Fibroblast of mammary gland (primary cell): ENCODE results near the gene CDHR3.

ENCODE experiments used
- DNase-seq: peaks from one replicate; pipeline ENCODE4 v3.0.0-alpha.2; 2010; ENCODE audit warnings: low read depth
- H3K4me3 ChIP-seq: 2 replicates; pipeline ENCODE4 v1.5.1; 2011; ENCODE audit warnings: low read depth, mild to moderate bottlenecking, low read length, moderate library complexity; ENCODE audit not compliant: control insufficient read depth
- CTCF ChIP-seq: conservative IDR thresholded peaks from 2 replicates; pipeline ENCODE4 v1.5.1; 2011; ENCODE audit warnings: low read depth, low read length, inconsistent platforms; ENCODE audit not compliant: control insufficient read depth, insufficient read depth

CDHR3 gene

GRCh38 chr7:106031300-106032035 lies 68.4 kb downstream of the CDHR3 start:
- TF ChIP-seq CTCF, result no peak
- H3K4me3 ChIP-seq, result no peak overlapping the region
- DNase-seq, result no peak

DNA sequence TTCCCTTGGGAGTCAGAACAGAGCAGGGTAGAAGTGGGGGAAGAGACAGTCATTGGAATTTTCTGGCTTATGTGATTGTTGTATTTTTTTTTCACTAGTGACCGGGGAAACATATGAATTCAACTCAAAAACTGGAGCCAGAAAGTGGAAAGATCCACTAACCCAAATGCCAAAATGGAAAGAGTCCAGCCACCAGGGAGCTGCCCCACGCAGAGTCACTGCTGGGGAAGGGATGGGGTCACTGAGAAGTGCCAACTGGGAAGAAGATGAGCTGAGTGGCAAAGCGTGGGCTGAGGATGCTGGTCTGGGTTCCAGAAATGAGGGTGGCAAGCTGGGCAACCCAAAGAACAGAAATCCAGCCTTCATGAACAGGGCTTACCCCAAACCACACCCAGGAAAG lies 69.2 kb downstream of the CDHR3 start:
- H3K4me3 ChIP-seq, result no peak overlapping the region
- DNase-seq, result no peak
- TF ChIP-seq CTCF, result no peak

DNA sequence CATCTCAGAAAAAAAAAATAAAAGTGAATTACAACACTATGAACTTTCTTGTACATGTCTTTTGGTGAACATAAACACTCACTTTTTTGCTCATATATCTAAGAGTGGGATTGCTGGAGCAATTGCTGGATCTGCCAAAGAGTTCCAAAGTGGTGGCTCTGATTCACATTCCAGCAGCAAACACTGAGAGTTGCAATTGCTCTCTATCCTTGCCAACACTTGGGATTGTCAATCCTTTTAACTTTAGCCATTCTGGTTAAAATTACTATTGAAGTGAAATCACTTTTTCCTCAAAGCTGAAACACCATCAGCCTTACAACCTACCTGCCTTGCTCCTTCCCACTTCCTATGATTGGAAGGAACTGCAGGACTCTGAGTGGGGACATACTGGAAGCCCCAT lies 70.7 kb downstream of the CDHR3 start:
- H3K4me3 ChIP-seq, result no peak overlapping the region
- TF ChIP-seq CTCF, result no peak
- DNase-seq, result no peak

- TF ChIP-seq CTCF, result no peak
- H3K4me3 ChIP-seq, result no peak overlapping the region
- DNase-seq, result no peak
These were observed 71.3 kb downstream of the CDHR3 start for GRCh38 chr7:106034383-106034782.

DNA sequence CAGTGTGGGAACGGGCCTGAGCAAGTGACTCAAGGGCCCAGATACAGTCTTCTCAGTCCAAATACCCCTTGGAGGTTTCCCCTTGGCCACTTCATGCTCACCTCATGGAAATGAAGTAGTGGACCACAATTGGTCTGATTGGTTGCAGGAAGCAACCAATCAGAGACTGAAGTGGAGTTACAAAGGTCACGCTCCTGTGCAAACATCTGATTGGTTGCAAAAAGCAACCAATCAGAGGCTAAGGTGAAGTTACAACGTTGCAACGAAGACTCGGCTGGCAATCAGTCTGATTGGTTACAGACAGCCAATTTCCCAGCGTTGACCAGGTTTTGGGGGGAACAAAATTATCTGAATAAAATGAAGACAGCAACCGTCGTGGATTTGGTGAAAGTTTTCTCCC lies 72.5 kb downstream of the CDHR3 start:
- no peak overlapping the region for H3K4me3 ChIP-seq
- no peak for TF ChIP-seq CTCF
- no peak for DNase-seq

DNA sequence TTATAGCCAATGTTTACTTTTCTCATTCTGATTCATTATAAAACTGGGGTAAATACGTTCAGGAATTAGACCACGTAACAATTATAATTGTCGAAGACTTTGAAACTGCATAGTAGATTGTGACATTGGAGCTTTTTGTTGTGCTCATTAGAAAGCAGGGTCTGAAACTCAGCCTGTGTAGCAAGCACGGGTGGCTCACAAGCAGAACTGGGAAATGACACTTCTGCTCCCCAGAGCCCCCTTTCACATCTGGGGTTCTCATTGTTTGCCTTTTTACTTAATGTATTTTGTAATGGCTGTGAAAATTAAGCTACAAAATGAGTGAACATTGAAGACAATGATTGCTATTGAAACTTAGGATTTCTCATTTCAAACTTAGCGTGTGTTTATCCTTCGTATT lies 72.9 kb downstream of the CDHR3 start:
- DNase-seq, result no peak
- no peak for TF ChIP-seq CTCF
- H3K4me3 ChIP-seq, result no peak overlapping the region
